Measurements from ENCODE around the gene PHYHD1.
A peak's percentile ranks its signal among the peaks of the same experiment; 100 is the strongest.

The PHYHD1 gene

GRCh38 chr9:128901379-128901778 lies 19.4 kb upstream of the PHYHD1 start:
- no peak for DNase-seq (ENCODE audit: low spot score)

GRCh38 chr9:128901822-128902221 lies 19.0 kb upstream of the PHYHD1 start:
- DNase-seq (ENCODE audit: low spot score): no peak

GRCh38 chr9:128902351-128903078 lies 18.3 kb upstream of the PHYHD1 start:
- DNase-seq (ENCODE audit: low spot score): peak; percentile 41

- DNase-seq (ENCODE audit: low spot score): no peak
These were observed 17.7 kb upstream of the PHYHD1 start for GRCh38 chr9:128903079-128903461.

GRCh38 chr9:128903871-128904620 lies 16.7 kb upstream of the PHYHD1 start:
- DNase-seq (ENCODE audit: low spot score): no peak

GRCh38 chr9:128905964-128906363 lies 14.8 kb upstream of the PHYHD1 start:
- no peak for DNase-seq (ENCODE audit: low spot score)

- DNase-seq (ENCODE audit: low spot score): no peak
These were observed 14.0 kb upstream of the PHYHD1 start for GRCh38 chr9:128906741-128907140.

- DNase-seq (ENCODE audit: low spot score): no peak
These were observed 12.4 kb upstream of the PHYHD1 start for GRCh38 chr9:128908372-128908771.

- no peak for DNase-seq (ENCODE audit: low spot score)
These were observed 10.9 kb upstream of the PHYHD1 start for GRCh38 chr9:128909859-128910258.

- no peak for DNase-seq (ENCODE audit: low spot score)
These were observed 9.9 kb upstream of the PHYHD1 start for GRCh38 chr9:128910906-128911305.

- no peak for DNase-seq (ENCODE audit: low spot score)
These were observed 9.2 kb upstream of the PHYHD1 start for GRCh38 chr9:128911529-128912035.

- DNase-seq (ENCODE audit: low spot score): no peak
These were observed 8.4 kb upstream of the PHYHD1 start for GRCh38 chr9:128912270-128912853.

- DNase-seq (ENCODE audit: low spot score): no peak
These were observed 7.5 kb upstream of the PHYHD1 start for GRCh38 chr9:128913048-128913900.

- no peak for DNase-seq (ENCODE audit: low spot score)
These were observed 6.6 kb upstream of the PHYHD1 start for GRCh38 chr9:128913995-128914772.

GRCh38 chr9:128916204-128916603 lies 4.6 kb upstream of the PHYHD1 start:
- DNase-seq (ENCODE audit: low spot score): no peak

- DNase-seq (ENCODE audit: low spot score): no peak
These were observed 4.0 kb upstream of the PHYHD1 start for GRCh38 chr9:128916745-128917144.

GRCh38 chr9:128917151-128917849 lies 3.5 kb upstream of the PHYHD1 start:
- no peak for DNase-seq (ENCODE audit: low spot score)

GRCh38 chr9:128918921-128919320 lies 1.9 kb upstream of the PHYHD1 start:
- DNase-seq (ENCODE audit: low spot score): no peak

GRCh38 chr9:128919402-128920089 lies 1.2 kb upstream of the PHYHD1 start:
- no peak for DNase-seq (ENCODE audit: low spot score)
